ENCODE measurements around the gene COL26A1.
"Not testable (repeated sequence)": the region's sequence is repeated elsewhere in the genome, so short reads cannot be mapped to it uniquely, and the experiment has no call there.

Gene COL26A1

DNA sequence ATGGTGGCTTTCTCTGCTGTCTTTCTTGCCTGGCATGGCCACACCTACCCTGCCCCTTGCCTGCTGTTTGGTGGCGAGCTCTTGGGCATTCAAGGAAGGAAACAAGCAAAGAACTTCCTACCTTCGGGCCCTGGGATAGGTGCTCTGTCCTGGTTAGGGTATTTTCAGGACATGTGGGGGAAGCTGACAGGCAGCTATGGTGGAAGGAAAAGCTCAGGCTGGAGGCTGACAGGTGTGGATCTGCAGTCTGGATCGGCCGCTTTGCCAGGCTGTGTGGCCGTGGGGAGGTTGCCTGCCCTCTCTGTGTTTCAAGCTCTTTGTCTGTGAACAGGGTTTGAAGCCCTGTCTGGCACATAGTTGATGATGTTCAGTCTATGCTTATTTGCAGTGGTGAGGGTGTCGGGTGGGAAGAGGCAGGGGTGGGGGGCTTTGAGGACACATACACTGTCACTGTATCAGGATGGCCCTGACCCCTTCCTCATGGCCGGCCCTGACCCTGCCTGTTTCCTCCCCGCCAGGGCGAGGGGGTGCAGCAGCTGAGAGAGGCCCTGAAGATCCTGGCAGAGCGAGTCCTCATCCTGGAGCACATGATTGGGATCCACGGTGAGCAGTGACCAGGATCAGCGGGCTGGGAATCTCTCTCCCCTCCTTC lies 192.7 kb downstream of the COL26A1 start:
- no peak for DNase-seq

GRCh38 chr7:101555921-101556275 lies 193.2 kb downstream of the COL26A1 start:
- no peak for DNase-seq

DNA sequence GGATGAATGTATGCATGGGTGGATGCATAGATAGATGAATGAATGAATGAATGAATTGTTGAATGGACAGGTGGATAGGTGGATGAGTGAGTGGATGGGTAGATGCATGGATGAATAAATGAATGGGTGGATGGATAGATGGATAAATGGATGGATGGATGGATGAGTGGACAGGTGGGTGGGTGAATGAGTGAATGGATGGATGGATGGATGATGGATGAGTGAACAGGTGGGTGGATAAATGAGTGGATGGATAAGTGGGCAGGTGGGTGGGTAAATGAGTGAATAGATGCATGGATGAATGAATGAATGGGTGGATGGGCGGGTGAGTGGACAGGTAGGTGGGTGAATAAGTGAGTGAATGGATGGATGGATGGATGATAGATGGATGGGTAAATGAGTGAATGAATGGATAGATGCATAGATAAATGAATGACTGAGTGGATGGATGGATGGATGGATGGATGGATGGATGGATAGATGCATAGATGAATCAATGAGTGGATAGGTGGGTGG lies 193.8 kb downstream of the COL26A1 start:
- no peak for DNase-seq

DNA sequence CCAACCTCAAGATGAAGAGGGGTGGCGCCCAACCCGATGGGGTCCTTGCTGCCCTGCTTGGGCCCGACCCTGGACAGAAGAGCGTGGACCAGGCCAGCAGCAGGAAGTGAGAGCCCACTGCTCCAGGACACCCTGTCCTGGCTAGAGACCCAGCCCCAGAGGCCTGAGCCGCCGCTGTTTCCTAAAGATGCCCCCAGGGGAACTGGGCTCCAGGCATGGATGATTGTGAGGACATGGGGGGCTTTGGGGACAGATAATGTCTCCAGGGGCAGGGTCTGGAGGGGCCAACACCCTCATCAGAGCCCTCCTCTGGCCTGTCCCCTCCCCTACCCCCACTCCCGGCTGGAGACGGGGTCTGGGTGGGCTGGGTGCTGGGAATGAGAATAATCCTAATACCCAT lies 194.7 kb downstream of the COL26A1 start:
- DNase-seq = no peak

GRCh38 chr7:101557978-101558741 lies 195.5 kb downstream of the COL26A1 start:
- DNase-seq = no peak

- DNase-seq = no peak
Observed at GRCh38 chr7:101558742-101559325, 196.2 kb downstream of the COL26A1 start.

GRCh38 chr7:101559586-101559985 lies 196.9 kb downstream of the COL26A1 start:
- no peak for DNase-seq

DNA sequence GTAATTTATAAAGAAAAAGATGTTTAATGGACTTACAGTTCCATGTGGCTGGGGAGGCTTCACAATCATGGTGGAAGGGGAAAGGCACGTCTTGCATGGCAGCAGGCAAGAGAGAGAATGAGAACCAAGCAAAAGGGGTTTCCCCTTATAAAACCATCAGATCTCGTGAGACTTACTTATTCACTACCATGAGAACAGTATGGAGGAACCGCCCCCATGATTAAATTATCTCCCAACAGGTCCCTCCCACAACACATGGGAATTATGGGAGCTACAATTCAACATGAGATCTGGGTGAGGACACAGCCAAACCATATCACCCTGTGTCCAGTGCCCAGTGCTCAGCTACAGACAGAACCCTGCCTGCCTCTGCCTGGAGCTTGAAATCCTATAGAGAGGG lies 197.3 kb downstream of the COL26A1 start:
- not testable (repeated sequence) for DNase-seq

- no peak for DNase-seq
Observed at GRCh38 chr7:101560856-101561255, 198.2 kb downstream of the COL26A1 start.

DNA sequence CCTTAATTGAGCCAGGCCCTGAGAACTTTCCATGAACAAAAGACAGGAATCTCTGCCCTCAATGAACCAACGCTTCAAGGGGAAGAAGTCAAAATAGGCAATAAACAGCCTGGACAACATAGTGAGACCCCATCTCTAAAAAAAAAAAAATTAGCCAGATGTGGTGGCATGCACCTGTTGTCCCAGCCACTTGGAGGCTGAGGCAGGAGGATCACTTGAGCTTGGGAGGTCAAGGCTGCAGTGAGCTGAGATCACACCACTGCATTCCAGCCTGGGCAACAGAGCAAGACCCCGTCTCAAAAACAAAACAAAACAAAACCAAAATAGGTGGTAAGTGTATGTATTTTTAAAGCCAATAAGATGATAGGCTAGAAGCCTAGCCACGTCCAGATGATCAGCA lies 198.6 kb downstream of the COL26A1 start:
- not testable (repeated sequence) for DNase-seq

DNA sequence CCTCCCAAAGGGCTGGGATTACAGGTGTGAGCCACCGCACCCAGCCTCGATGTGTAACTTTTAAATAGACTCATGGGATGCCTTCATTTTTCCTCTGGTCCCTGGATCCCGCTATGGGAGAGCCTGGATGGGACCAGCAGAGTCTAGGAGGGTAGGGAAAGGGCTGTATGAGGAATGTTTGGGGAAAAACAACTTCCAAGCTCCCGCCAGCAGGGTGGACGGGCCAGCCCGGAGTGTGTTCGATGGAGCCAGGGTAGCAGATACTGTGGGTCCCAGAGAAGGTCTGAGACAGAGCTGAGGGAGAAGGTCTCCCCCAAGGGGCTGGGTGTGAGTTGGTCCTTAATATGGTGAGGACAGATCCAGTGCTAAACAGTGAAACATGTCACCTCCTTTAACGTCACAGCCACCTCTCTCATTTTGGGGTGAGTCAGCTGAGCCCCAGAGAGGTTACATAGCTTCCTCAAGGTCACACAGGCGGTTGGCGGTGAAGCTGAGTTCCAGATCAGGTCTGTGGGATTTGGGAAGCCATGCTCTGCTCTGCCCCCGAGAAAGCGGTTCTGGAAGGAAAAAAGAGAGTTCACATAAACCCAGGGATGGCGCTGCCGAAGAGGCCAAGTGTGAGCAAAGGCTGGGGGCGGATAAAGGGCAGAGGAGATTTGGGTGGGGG lies 200.0 kb downstream of the COL26A1 start:
- DNase-seq = no peak

- DNase-seq = no peak
Observed at GRCh38 chr7:101563198-101563901, 200.7 kb downstream of the COL26A1 start.

GRCh38 chr7:101563943-101564777 lies 201.5 kb downstream of the COL26A1 start:
- DNase-seq = no peak

DNA sequence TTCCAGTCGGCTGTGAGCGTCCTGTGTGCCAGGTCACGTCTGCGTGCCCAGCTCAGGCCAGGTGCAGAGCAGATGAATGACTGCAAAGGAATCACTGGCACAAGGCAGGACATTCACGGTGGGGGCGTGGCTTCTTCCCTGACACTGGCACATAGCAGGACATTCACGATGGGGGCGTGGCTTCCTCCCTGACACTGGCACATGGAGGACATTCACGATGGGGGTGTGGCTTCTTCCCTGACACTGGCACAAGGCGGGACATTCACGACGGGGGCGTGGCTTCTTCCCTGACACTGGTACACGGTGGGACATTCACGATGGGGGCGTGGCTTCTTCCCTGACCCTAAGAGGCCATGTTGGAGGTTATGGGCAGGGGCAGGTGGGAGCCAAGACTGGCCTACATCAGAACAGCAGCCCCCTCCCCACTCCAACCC lies 202.1 kb downstream of the COL26A1 start:
- DNase-seq = no peak

GRCh38 chr7:101565601-101566209 lies 203.0 kb downstream of the COL26A1 start:
- DNase-seq = no peak

- DNase-seq = no peak
Observed at GRCh38 chr7:101567230-101567629, 204.6 kb downstream of the COL26A1 start.

DNA sequence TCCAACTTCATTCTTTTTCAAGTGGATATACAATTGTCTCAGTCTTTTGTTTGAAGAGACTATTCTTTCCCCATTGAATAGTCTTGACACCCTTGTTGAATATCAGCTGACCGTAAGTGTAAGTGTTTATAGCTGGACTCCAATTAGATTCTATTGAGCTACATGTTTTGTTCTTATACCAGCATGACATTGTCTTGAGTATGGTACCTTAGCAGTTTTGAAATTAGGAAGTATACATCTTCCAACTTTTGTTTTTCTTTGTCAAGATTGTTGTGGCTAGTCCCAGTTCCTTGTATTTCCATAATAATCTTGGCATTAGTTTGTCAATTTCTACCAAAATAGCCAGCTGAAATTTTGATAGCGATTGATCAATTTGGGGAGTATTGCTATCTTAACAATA lies 209.5 kb downstream of the COL26A1 start:
- no peak for DNase-seq

- DNase-seq = no peak
Observed at GRCh38 chr7:101575168-101575567, 212.5 kb downstream of the COL26A1 start.

- no peak for DNase-seq
Observed at GRCh38 chr7:101575721-101576120, 213.0 kb downstream of the COL26A1 start.

DNA sequence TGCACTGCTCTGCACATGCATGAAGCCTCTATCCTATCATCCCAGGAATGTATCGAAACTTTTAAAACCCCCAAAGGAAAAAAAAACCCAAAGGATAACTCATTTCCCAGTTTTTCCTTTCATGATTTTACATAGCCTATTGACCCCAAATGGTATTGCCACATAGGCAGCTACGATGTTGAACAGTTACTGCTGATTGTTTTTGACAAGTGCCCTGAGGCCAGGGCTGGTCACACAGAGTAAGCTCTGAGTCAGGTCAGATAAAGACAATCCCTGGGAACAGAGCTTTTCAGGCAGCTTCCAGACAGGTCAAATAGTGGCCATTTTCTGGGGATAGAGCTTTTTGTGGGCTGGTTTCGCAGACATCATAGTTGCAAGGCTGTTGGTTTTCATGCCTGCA lies 214.3 kb downstream of the COL26A1 start:
- no peak for DNase-seq

GRCh38 chr7:101578552-101578951 lies 215.9 kb downstream of the COL26A1 start:
- no peak for DNase-seq
